SU-DHL-6 (cell line): ENCODE measurements around the gene PTPRCAP.

Source experiments
- H2AFZ ChIP-seq: fragments of 200-600 bp; sonication (generic); 2 replicates; pipeline ENCODE4 v1.6.1; 2014; ENCODE audit warnings: low read depth, mild to moderate bottlenecking, moderate library complexity, mixed read lengths, antibody characterized with exemption, low read length; ENCODE audit not compliant: severe bottlenecking
- H3F3A ChIP-seq: fragments of 200-600 bp; shearing (Covaris generic); 2 replicates; pipeline ENCODE4 v1.6.0; 2016; ENCODE audit warnings: antibody characterized with exemption, mild to moderate bottlenecking; ENCODE audit not compliant: insufficient read depth
- H3K27ac ChIP-seq: fragments of 200-600 bp; sonication (generic); 2 replicates; pipeline ENCODE4 v1.5.1; 2016; ENCODE audit warnings: low read depth, mild to moderate bottlenecking, low read length, moderate library complexity, mixed read lengths
- H3K27me3 ChIP-seq: fragments of 200-600 bp; sonication (generic), shearing (Covaris generic); 2 replicates; pipeline ENCODE4 v1.6.0; 2014; ENCODE audit warnings: mild to moderate bottlenecking, low read length
- H3K36me3 ChIP-seq: fragments of 200-600 bp; sonication (generic); 2 replicates; pipeline ENCODE4 v1.6.1; 2014; ENCODE audit warnings: mild to moderate bottlenecking, low read length, mixed read lengths
- H3K4me2 ChIP-seq: fragments of 300-600, 200-600 bp; shearing (Covaris generic), sonication (generic); 2 replicates; pipeline ENCODE4 v1.6.0; 2014; ENCODE audit warnings: low read length, low read depth, mild to moderate bottlenecking; ENCODE audit not compliant: poor library complexity, severe bottlenecking
- H3K4me3 ChIP-seq: fragments of 200-600 bp; sonication (generic); 2 replicates; pipeline ENCODE4 v1.5.1; 2014; ENCODE audit warnings: antibody characterized with exemption, low read length, mild to moderate bottlenecking, mixed read lengths; ENCODE audit not compliant: insufficient read depth, poor library complexity, severe bottlenecking
- H3K79me2 ChIP-seq: fragments of 200-600 bp; sonication (generic); 2 replicates; pipeline ENCODE4 v1.6.1; 2014; ENCODE audit warnings: mild to moderate bottlenecking, low read length, moderate library complexity; ENCODE audit not compliant: insufficient read depth
- H3K9ac ChIP-seq: fragments of 200-600 bp; sonication (generic); 2 replicates; pipeline ENCODE4 v1.7.0; 2014; ENCODE audit warnings: mild to moderate bottlenecking, low read length
- H3K9me2 ChIP-seq: fragments of 200-600 bp; sonication (generic); replicated peaks from 2 replicates; pipeline ENCODE4 v1.6.1; 2014; ENCODE audit warnings: low read length; ENCODE audit not compliant: insufficient read depth
- H3K9me3 ChIP-seq: fragments of 200-600 bp; sonication (generic); 2 replicates; pipeline ENCODE4 v1.6.1; 2014; ENCODE audit warnings: low read length, mixed read lengths; ENCODE audit not compliant: insufficient read depth
- H4K20me1 ChIP-seq: fragments of 200-600 bp; sonication (generic); 2 replicates; pipeline ENCODE4 v1.6.1; 2014; ENCODE audit warnings: low read depth, mild to moderate bottlenecking, antibody characterized with exemption, low read length, moderate library complexity, mixed read lengths
- EZH2phosphoT487 ChIP-seq: fragments of 200-600 bp; sonication (generic), shearing (Covaris generic); conservative IDR thresholded peaks from 2 replicates; pipeline ENCODE4 v1.6.1; 2018; ENCODE audit warnings: mild to moderate bottlenecking, antibody characterized with exemption, low read length, moderate library complexity, mixed read lengths
- TF ChIP-seq, protein P1 (sequence below): fragments of 200-600 bp; sonication (generic); IDR thresholded peaks from one replicate; pipeline ENCODE4 v1.5.1; 2017; ENCODE audit warnings: antibody characterized with exemption, mild to moderate bottlenecking, low read length, moderate library complexity; ENCODE audit not compliant: insufficient read depth, poor library complexity, severe bottlenecking

Gene PTPRCAP

DNA sequence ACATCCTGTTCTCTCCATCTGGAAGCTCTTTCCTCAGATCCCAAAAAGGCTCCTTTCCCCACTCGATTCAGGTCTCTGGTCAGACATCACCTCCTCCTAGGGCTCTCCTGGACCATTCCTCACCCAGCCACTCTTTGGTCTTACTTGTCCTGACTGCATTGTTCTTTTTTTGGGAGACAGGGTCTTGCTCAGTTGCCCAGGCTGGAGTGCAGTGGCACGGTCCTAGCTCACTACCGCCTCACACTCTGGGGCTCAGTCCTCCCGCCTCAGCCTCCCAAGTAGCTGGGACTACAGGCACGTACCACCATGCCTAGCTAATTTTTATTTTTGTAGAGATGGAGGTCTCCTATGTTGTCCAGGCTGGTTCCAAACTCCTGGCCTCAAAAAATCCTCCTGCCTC is 8.0 kb upstream of the PTPRCAP start:
- no peaks in the 10 kb centered on the region for H3K9me2 ChIP-seq
- no peaks in the 10 kb centered on the region for H3K27me3 ChIP-seq
- H3K27ac ChIP-seq, result peak overlapping the region; percentile 100
- H3K9me3 ChIP-seq, result no peaks in the 10 kb centered on the region
- H3F3A ChIP-seq, result peaks cover 55% of the 10 kb centered on the region
- H4K20me1 ChIP-seq, result no peaks in the 10 kb centered on the region
- H3K4me3 ChIP-seq, result no peak overlapping the region
- no peaks in the 10 kb centered on the region for H3K36me3 ChIP-seq
- H3K4me2 ChIP-seq, result peak overlapping the region; percentile 73
- no peaks in the 10 kb centered on the region for H3K79me2 ChIP-seq
- peak overlapping the region; percentile 63 for H3K9ac ChIP-seq
- TF ChIP-seq, protein P1, sequence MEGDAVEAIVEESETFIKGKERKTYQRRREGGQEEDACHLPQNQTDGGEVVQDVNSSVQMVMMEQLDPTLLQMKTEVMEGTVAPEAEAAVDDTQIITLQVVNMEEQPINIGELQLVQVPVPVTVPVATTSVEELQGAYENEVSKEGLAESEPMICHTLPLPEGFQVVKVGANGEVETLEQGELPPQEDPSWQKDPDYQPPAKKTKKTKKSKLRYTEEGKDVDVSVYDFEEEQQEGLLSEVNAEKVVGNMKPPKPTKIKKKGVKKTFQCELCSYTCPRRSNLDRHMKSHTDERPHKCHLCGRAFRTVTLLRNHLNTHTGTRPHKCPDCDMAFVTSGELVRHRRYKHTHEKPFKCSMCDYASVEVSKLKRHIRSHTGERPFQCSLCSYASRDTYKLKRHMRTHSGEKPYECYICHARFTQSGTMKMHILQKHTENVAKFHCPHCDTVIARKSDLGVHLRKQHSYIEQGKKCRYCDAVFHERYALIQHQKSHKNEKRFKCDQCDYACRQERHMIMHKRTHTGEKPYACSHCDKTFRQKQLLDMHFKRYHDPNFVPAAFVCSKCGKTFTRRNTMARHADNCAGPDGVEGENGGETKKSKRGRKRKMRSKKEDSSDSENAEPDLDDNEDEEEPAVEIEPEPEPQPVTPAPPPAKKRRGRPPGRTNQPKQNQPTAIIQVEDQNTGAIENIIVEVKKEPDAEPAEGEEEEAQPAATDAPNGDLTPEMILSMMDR, result no peak
- TF ChIP-seq EZH2phosphoT487, result no peak
- H2AFZ ChIP-seq, result no peak overlapping the region

DNA sequence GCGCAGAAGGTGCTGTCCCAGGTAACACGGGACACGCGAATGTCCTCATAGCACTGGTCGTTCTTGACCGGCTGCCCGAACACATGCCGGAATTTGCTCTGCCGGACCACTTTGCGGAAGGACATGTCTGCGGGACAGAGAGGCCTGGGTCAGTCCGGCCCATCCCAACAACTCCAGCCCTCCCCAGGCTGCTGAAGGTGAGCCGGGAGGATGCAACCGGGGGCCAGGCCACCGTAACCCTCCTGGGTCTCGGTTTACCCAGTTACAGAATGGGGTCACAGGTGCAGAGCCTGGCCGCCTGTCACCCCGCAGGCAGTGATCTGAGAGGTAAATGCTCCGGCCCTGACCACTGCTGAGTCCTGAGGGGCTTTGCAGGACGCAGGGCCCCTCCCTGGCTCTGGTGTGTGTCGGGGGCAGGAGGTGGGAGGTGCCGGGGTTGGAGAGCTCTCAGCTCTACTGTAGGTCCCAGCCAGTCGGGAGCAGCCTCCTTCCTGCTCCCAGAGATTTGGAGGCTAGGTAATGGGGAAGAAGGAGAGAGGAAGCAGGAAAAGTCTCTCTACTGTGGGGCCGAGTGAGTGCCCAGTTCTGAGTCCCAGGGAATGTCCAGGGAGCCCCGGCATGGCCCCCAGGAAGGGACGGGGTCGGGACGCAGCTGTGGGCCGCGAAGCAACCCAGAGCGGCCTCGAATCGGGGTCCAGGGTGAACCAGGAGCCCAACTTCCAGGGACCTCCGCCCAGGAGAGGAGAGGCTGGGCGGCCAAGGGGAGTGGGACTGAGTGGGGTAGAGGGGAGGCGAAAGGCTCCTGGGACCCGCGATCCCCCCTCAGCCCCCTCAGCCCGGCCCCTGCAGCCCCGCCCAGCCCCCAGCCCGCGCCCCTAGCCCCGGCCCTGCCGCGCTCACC is 5.3 kb upstream of the PTPRCAP start:
- Histone ChIP-seq H2AFZ (no peak overlapping the region), H3K9me3 (no peaks in the 10 kb centered on the region), H3K36me3 (no peaks in the 10 kb centered on the region), H3K4me2 (peak overlapping the region; percentile 73), H3K4me3 (peak overlapping the region; percentile 46), H3K27ac (peak overlapping the region; percentile 100), H3K9me2 (no peaks in the 10 kb centered on the region), H3K79me2 (peaks cover 17% of the 10 kb centered on the region; the same call in 1 of the 2 replicates), H4K20me1 (no peaks in the 10 kb centered on the region), H3K27me3 (no peaks in the 10 kb centered on the region), H3F3A (peaks cover 74% of the 10 kb centered on the region), H3K9ac (peak overlapping the region; percentile 63)
- no peak for TF ChIP-seq EZH2phosphoT487
- TF ChIP-seq, protein P1, result no peak

DNA sequence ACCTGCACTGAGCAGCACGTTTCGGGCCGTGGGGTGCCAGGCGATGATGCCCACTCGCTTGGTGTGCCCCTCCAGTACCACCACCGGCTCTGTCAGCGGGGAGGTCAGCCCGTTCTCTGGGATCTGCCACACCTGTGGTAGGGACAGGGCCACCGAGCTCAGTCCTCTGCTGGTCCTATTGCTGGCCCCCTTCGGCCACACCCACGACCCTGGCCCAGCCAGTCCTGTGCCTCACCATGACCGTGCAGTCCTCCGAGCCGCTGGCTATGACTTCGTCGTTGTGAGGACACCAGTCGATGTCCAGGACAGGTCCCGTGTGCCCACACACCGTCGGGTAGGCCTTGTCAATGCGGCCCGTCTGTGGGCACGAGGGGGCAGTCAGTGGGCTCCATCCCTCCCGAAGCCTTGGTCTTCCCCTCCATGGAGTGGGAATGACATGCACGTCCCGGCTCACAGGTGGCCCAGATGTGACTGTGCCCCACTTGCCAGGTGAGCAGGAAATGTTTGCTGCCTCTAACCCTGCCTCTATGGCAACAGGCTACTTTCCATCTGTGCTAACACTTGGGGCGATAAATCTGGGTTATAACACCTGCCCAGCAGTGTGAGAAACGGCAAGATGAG is 4.4 kb upstream of the PTPRCAP start:
- Histone ChIP-seq H3F3A (peaks cover 80% of the 10 kb centered on the region), H3K36me3 (no peaks in the 10 kb centered on the region), H3K4me3 (no peak overlapping the region), H4K20me1 (no peaks in the 10 kb centered on the region), H3K27ac (peak overlapping the region; percentile 100), H2AFZ (no peak overlapping the region), H3K9me2 (no peaks in the 10 kb centered on the region), H3K79me2 (peaks cover 18% of the 10 kb centered on the region; the same call in 1 of the 2 replicates), H3K4me2 (peak overlapping the region; percentile 73), H3K9ac (no peak overlapping the region), H3K9me3 (no peaks in the 10 kb centered on the region), H3K27me3 (no peaks in the 10 kb centered on the region)
- TF ChIP-seq EZH2phosphoT487, result no peak
- TF ChIP-seq, protein P1, result no peak
